ENCODE data around the gene SCUBE2. TPM values are rescaled to one million over a fixed set of nuclear protein-coding genes. Genes with fewer than 3 reads are reported as not detected.

Gene SCUBE2
- total RNA-seq, 4 donors from 2014 or later = 4.4 to 17.3 (median 10.3) TPM

- TF ChIP-seq CTCF (IDR thresholded peaks at IDR 0.05) (no peak), POLR2A (IDR thresholded peaks at IDR 0.05) (no peak)
- 74 to 85% methylated on average over 10 of the region's 10 CpGs for WGBS, 2 donors
- DNase-seq (ENCODE audit: low spot score in 2 of 2) = no peak
- no peak overlapping the region for H3K4me3 ChIP-seq (ENCODE audit: low read depth, poor library complexity, severe bottlenecking)
- intact Hi-C loops (cut with DNase I; ENCODE audit: low total_unique reads) = no loop called here
Observed at GRCh38 chr11:9092853-9093778, 1.7 kb upstream of the SCUBE2 start.

- 78 to 88% methylated on average over 4 of the region's 4 CpGs for WGBS, 2 donors
- H3K4me3 ChIP-seq (ENCODE audit: low read depth, poor library complexity, severe bottlenecking) = no peak overlapping the region
- intact Hi-C loops (cut with DNase I; ENCODE audit: low total_unique reads) = no loop called here
- DNase-seq (ENCODE audit: low spot score in 2 of 2) = no peak
- TF ChIP-seq CTCF (IDR thresholded peaks at IDR 0.05) (no peak), POLR2A (IDR thresholded peaks at IDR 0.05) (no peak)
Observed at GRCh38 chr11:9092072-9092471, 673 bp upstream of the SCUBE2 start.

GRCh38 chr11:9090488-9091043, 833 bp downstream of the SCUBE2 start:
- intact Hi-C loops (cut with DNase I; ENCODE audit: low total_unique reads) = no loop called here
- no peak for TF ChIP-seq CTCF (IDR thresholded peaks at IDR 0.05)
- TF ChIP-seq POLR2A (IDR thresholded peaks at IDR 0.05) = no peak
- H3K4me3 ChIP-seq (ENCODE audit: low read depth, poor library complexity, severe bottlenecking) = no peak overlapping the region
- 23 to 31% methylated on average over 19 to 20 of the region's 20 CpGs for WGBS, 2 donors
- DNase-seq (ENCODE audit: low spot score in 2 of 2) = no peak

GRCh38 chr11:9089636-9090035, 1.8 kb downstream of the SCUBE2 start:
- 53 to 77% methylated on average over 6 of the region's 6 CpGs for WGBS, 2 donors
- H3K4me3 ChIP-seq (ENCODE audit: low read depth, poor library complexity, severe bottlenecking) = no peak overlapping the region
- DNase-seq (ENCODE audit: low spot score in 2 of 2) = no peak
- no peak for TF ChIP-seq CTCF (IDR thresholded peaks at IDR 0.05)
- no peak for TF ChIP-seq POLR2A (IDR thresholded peaks at IDR 0.05)
- intact Hi-C loops (cut with DNase I; ENCODE audit: low total_unique reads) = no loop called here

- intact Hi-C loops (cut with DNase I; ENCODE audit: low total_unique reads) = no loop called here
- H3K4me3 ChIP-seq (ENCODE audit: low read depth, poor library complexity, severe bottlenecking) = no peak overlapping the region
- 41% methylated on average over 3 of the region's 3 CpGs for WGBS, 2 donors
- TF ChIP-seq POLR2A (IDR thresholded peaks at IDR 0.05) (no peak), CTCF (IDR thresholded peaks at IDR 0.05) (no peak)
- DNase-seq (ENCODE audit: low spot score in 2 of 2) = no peak
Observed at GRCh38 chr11:9089061-9089460, 2.3 kb downstream of the SCUBE2 start.
